Ishikawa (cell line): ENCODE measurements around the gene ARID5B.

Source experiments
- CEBPB ChIP-seq: IDR thresholded peaks from 2 replicates; pipeline ENCODE4 v1.6.1; 2012
- CREB1 ChIP-seq: IDR thresholded peaks from 2 replicates; pipeline ENCODE4 v1.6.1; 2012; ENCODE audit warnings: low read depth
- EGR1 ChIP-seq: IDR thresholded peaks from 2 replicates; pipeline ENCODE4 v1.6.1; 2012
- EP300 ChIP-seq: IDR thresholded peaks from 2 replicates; pipeline ENCODE4 v1.6.1; 2012; ENCODE audit warnings: borderline replicate concordance
- FOXM1 ChIP-seq: IDR thresholded peaks from 2 replicates; pipeline ENCODE4 v1.6.1; 2012; ENCODE audit warnings: low read depth, borderline replicate concordance
- NFIC ChIP-seq: IDR thresholded peaks from 2 replicates; pipeline ENCODE4 v1.6.1; 2012
- RAD21 ChIP-seq: IDR thresholded peaks from 2 replicates; pipeline ENCODE4 v1.6.1; 2012; ENCODE audit warnings: low read depth
- TAF1 ChIP-seq: IDR thresholded peaks from 2 replicates; pipeline ENCODE4 v1.6.1; 2012; ENCODE audit warnings: low read depth, mild to moderate bottlenecking
- TCF12 ChIP-seq: IDR thresholded peaks from 2 replicates; pipeline ENCODE4 v1.6.1; 2012; ENCODE audit warnings: low read depth
- TEAD4 ChIP-seq: IDR thresholded peaks from 2 replicates; pipeline ENCODE4 v1.6.1; 2012
- USF1 ChIP-seq: IDR thresholded peaks from 2 replicates; pipeline ENCODE4 v1.6.1; 2012
- YY1 ChIP-seq: IDR thresholded peaks from 2 replicates; pipeline ENCODE4 v1.6.1; 2012; ENCODE audit warnings: low read depth
- ZBTB7A ChIP-seq: IDR thresholded peaks from 2 replicates; pipeline ENCODE4 v1.6.1; 2012; ENCODE audit warnings: low read depth
- TF ChIP-seq, protein P1 (sequence below): IDR thresholded peaks from 2 replicates; pipeline ENCODE4 v1.6.1; 2012; ENCODE audit warnings: low read depth, mild to moderate bottlenecking
- TF ChIP-seq, protein P2 (sequence below): IDR thresholded peaks from 2 replicates; pipeline ENCODE4 v1.6.1; 2012

Gene ARID5B

GRCh38 chr10:61901829-61902444 is 438 bp downstream of the ARID5B start:
- TF ChIP-seq ZBTB7A (no peak), CEBPB (no peak), TCF12 (no peak), FOXM1 (no peak), YY1 (no peak), CREB1 (no peak), EP300 (no peak)

- TF ChIP-seq CEBPB (peak; percentile 27), RAD21 (peak; percentile 43)
- TF ChIP-seq, protein P1, sequence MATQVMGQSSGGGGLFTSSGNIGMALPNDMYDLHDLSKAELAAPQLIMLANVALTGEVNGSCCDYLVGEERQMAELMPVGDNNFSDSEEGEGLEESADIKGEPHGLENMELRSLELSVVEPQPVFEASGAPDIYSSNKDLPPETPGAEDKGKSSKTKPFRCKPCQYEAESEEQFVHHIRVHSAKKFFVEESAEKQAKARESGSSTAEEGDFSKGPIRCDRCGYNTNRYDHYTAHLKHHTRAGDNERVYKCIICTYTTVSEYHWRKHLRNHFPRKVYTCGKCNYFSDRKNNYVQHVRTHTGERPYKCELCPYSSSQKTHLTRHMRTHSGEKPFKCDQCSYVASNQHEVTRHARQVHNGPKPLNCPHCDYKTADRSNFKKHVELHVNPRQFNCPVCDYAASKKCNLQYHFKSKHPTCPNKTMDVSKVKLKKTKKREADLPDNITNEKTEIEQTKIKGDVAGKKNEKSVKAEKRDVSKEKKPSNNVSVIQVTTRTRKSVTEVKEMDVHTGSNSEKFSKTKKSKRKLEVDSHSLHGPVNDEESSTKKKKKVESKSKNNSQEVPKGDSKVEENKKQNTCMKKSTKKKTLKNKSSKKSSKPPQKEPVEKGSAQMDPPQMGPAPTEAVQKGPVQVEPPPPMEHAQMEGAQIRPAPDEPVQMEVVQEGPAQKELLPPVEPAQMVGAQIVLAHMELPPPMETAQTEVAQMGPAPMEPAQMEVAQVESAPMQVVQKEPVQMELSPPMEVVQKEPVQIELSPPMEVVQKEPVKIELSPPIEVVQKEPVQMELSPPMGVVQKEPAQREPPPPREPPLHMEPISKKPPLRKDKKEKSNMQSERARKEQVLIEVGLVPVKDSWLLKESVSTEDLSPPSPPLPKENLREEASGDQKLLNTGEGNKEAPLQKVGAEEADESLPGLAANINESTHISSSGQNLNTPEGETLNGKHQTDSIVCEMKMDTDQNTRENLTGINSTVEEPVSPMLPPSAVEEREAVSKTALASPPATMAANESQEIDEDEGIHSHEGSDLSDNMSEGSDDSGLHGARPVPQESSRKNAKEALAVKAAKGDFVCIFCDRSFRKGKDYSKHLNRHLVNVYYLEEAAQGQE = no peak
Observed at GRCh38 chr10:61902445-61903220, 1.1 kb downstream of the ARID5B start.

- no peak for TF ChIP-seq YY1
- no peak for TF ChIP-seq CEBPB
- TF ChIP-seq, protein P2, sequence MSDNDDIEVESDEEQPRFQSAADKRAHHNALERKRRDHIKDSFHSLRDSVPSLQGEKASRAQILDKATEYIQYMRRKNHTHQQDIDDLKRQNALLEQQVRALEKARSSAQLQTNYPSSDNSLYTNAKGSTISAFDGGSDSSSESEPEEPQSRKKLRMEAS = peak; percentile 24; the same call in 1 of the 2 replicates
- TF ChIP-seq RAD21 = no peak; the same call in 1 of the 2 replicates
- TF ChIP-seq, protein P1 = no peak
- 0 out of 2 replicates have a peak, but pooled peaks have one; percentile 1 for TF ChIP-seq EGR1
- no peak for TF ChIP-seq FOXM1
- TF ChIP-seq NFIC = peak; percentile 24; the same call in 1 of the 2 replicates
- 0 out of 2 replicates have a peak, but pooled peaks have one; percentile 32 for TF ChIP-seq TAF1
- no peak for TF ChIP-seq CREB1
- peak; percentile 54; the same call in 1 of the 2 replicates for TF ChIP-seq TCF12
- TF ChIP-seq ZBTB7A = no peak
- TF ChIP-seq TEAD4 = 0 out of 2 replicates have a peak, but pooled peaks have one; percentile 12
- 0 out of 2 replicates have a peak, but pooled peaks have one; percentile 20 for TF ChIP-seq EP300
- no peak for TF ChIP-seq USF1
Observed at GRCh38 chr10:61903221-61903927, 1.9 kb downstream of the ARID5B start.

DNA sequence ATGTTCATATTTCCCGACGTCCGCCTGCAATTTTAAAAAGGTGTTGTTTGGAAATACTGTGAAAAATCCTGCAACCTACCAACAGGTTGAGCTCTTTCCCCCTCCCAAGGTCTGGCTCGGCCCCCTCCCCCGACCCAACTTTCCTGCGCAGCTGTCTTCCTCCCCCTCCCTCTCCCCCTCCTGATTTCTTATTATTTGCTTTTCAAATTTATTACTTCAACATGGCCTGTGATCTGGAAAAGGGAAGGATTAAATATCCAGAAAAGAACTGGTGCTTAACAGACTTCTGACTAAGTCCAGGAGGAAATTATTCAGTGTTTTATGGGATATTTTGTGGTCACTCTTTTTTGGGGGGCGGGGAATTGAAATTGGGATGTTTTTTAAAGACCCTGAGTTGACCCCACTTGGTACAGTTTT is 2.4 kb downstream of the ARID5B start:
- TF ChIP-seq, protein P1 = no peak
- TF ChIP-seq EP300 (no peak), USF1 (no peak), YY1 (no peak), CEBPB (no peak), NFIC (no peak), RAD21 (no peak), FOXM1 (no peak), CREB1 (no peak), ZBTB7A (no peak), TAF1 (no peak), EGR1 (no peak), TCF12 (no peak), TEAD4 (no peak)
- TF ChIP-seq, protein P2 = no peak
